Peyer's patch (tissue), 4 donors: ENCODE measurements around the gene PRTN3.
"Not testable (repeated sequence)": the region's sequence is repeated elsewhere in the genome, so short reads cannot be mapped to it uniquely, and the experiment has no call there.

Experiments
- POLR2A ChIP-seq, 2 donors: fragments of 450-650 bp; IDR thresholded peaks; one replicate each; pipeline ENCODE4 v1.5.1; 2017; ENCODE audit warnings: antibody characterized with exemption in 2 of 2, mild to moderate bottlenecking in 2 of 2, moderate library complexity in 2 of 2
- TF ChIP-seq, protein P1 (sequence below), 6 experiments: fragments of 450-650 bp in 4 of 6; fragments of 200-600 bp in 2 of 6; sonication (generic) in 1 of 6; IDR thresholded peaks; one replicate each; pipeline ENCODE4 v1.5.1; 2017 to 2019; ENCODE audit warnings: antibody characterized with exemption in 6 of 6, mild to moderate bottlenecking in 3 of 6, moderate library complexity in 1 of 6

DNA sequence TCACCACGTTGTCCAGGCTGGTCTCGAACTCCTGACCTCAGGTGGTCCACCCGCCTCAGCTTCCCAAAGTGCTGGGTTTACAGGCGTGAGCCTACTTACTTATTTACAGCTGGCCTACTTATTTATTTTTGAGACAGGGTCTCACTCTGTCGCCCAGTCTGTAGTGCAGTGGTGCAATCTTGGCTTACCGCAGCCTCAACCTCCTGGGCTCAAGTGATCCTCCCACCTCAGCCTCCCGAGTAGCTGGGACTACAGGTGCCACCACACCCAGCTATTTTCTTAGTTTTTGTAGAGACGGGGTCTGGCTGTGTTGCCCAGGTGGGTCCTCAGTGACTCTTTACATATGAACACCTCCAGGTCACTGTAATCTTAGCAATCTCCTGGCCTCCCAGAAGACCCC lies 8.4 kb downstream of the PRTN3 start:
- TF ChIP-seq, protein P1, sequence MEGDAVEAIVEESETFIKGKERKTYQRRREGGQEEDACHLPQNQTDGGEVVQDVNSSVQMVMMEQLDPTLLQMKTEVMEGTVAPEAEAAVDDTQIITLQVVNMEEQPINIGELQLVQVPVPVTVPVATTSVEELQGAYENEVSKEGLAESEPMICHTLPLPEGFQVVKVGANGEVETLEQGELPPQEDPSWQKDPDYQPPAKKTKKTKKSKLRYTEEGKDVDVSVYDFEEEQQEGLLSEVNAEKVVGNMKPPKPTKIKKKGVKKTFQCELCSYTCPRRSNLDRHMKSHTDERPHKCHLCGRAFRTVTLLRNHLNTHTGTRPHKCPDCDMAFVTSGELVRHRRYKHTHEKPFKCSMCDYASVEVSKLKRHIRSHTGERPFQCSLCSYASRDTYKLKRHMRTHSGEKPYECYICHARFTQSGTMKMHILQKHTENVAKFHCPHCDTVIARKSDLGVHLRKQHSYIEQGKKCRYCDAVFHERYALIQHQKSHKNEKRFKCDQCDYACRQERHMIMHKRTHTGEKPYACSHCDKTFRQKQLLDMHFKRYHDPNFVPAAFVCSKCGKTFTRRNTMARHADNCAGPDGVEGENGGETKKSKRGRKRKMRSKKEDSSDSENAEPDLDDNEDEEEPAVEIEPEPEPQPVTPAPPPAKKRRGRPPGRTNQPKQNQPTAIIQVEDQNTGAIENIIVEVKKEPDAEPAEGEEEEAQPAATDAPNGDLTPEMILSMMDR (IDR thresholded peaks at IDR 0.05), result not testable (repeated sequence)
- TF ChIP-seq POLR2A (IDR thresholded peaks at IDR 0.05), result not testable (repeated sequence)
